OCI-LY3 (cell line): ENCODE measurements around the gene POTEJ.
"Not testable (repeated sequence)": the region's sequence is repeated elsewhere in the genome, so short reads cannot be mapped to it uniquely, and the experiment has no call there.

ENCODE experiments used
- CTCF ChIP-seq: fragments of 200-600, 300-600 bp; sonication (generic); IDR thresholded peaks from 2 replicates; pipeline ENCODE4 v1.5.1; 2014; ENCODE audit warnings: antibody characterized with exemption, low read length, low read depth
- EZH2phosphoT487 ChIP-seq: fragments of 200-600 bp; shearing (Covaris generic); IDR thresholded peaks from 2 replicates; pipeline ENCODE4 v1.6.1; 2018; ENCODE audit warnings: antibody characterized with exemption, mixed run types, low read depth

- not testable (repeated sequence) for TF ChIP-seq CTCF, EZH2phosphoT487
Observed at GRCh38 chr2:130692041-130692770, 81.0 kb downstream of the POTEJ start.
